ENCODE results near the gene IKZF1. TPM values are rescaled to one million over a fixed set of nuclear protein-coding genes. Genes with fewer than 3 reads are reported as not detected.

Gene IKZF1
- total RNA-seq, 1 donor from 2014 or later = 40.9 TPM

DNA sequence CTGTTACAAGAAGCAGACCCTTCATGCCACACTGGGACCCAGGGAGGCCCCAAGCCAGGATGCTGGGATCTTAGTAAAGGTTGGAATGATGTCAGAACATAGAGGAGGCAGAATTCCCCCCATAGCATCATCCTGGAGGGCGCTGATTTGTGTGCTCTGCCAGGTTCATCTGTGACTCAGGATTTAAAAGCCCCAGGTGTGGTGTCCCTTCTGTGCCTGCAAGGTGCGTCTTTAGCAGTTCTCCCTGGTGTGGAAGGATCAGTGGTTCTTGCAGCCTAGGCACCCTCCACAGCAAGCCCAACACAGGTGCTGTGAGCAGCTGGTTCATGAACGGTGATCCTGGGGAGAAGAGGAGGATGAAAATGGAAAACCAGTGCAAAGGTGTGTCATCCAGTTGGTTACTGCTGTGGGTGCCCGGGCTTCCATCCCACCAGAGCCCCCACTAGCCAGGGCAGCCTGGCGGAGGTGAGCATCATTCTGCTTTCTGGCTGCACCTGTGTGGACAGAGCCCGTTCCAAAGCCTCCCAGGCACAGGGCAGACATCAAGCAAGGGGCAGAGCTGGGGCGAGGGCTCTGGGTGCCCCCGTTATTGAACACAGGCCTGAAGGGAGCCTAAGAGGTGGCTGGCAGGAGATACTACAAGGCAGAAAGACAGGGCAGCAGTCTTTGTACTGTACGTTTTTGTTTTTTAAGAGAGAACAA lies 49.5 kb downstream of the IKZF1 start:
- no peak for DNase-seq (ENCODE audit: low spot score)

DNA sequence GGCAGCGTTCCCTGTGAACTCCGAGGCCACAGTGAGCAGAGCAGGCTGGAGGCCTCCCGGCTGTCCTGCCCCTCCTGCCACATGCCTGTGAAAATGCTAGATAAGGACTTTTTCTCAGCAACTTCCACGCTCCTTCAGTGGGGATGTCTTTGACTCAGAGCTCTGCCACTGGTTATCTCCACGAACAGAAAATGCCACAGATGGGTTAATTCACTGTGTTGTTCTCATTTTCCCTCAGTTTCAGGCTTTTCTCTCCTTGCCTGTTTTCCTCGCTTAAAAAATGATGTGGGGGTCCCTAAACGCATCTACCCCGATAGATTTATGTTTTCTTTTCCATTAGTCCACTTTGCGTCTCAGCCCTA lies 51.3 kb downstream of the IKZF1 start:
- peak; percentile 40 for DNase-seq (ENCODE audit: low spot score)

DNA sequence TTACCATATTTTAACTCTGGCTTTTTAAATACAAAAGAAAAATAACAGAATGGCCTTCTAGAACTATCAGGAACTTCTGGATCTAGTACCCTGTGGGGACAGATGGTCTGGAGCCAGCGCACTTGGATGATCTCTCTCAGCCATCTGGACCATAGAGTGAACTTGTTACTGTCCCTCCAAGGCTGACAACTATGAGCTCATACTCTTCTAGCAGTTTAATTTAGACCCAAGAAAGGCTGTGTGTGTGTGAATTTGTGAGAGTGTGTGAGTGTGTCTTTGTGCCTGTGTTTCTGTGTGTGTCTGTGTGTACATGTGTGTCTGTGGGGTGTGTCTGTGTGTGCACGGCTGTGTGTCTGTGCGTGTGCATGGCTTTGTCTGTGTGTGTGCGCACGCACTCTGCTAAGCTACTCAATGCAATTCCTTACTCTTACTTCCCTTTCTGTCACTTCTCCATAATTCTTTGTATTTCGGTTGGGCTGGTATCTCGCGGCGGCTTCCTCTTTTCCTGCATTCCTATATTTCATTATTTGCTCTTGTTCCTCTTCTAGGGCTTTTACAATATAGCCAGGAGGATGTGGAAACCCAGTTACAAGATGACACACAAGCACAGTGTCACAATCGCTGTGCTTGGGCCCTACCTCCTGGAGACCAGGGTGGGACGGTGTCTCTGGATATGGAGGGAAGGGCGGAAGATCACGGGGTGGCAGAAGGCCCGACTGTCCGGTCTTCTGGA lies 51.9 kb downstream of the IKZF1 start:
- DNase-seq (ENCODE audit: low spot score) = peak; percentile 43

DNA sequence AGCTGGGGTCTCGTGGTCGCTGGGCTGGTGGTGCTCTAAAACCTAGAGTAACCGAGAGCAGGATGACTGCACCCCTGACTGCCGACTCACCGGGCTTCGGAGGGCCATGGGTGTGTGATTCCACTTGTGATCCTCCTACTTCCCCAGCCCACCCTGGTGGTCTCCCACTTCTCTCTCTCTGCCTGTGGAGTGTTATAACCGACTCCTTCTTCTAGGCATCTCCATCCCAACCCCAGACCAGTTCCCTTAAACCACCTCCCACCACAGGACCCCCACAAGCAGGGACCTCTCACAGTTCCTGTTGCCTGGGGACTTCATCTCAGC lies 52.4 kb downstream of the IKZF1 start:
- DNase-seq (ENCODE audit: low spot score) = no peak

DNA sequence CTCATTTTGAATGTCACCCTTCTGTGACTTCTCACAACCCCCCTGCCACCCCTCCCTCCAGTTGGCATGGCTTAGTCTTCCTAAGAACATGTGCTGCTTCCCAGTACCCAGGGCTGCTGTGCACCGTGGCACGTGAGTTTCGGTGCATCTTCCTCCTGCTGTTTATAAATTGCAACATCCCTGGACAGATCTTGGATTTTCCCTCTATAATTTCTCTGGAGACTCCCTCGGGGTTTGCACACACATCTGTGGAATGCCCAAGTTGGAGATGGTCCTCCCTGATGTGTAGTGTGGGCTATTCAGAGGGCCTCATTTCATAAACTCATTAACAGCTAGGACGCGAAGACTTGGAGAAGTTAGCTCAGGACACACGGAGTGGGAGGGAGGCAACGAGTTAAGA lies 52.9 kb downstream of the IKZF1 start:
- DNase-seq (ENCODE audit: low spot score) = no peak

DNA sequence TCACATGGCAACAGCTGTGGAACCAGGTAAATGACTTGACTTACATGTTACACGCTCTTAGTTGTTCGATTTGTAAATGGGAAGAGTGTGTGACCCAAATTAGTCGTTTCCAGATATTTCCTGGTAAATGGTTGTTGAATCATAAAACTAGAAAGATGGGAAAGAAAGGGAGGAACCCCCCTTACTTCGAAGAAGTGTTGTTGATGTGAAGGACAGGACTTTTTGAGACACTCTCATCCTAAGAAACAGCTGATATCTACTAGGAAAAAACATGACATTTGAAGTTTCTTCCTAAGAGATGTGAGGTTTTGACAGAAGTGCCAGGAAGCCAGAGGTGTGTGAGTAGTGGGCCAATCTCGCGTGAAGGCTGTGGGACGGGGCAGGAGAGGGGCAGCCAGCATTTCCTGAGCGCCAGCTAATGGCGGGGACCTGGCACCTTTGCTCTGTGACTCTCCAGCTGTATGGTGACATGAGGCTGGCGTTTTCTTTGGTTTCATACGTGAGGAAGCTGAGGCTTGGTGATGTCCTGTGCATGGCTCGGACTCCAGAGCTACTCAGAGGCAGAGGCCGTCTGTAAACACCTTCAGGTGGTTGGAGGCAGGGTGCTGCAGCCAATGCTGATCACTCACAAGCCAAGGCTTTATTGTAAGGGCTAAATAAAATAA lies 53.7 kb downstream of the IKZF1 start:
- no peak for DNase-seq (ENCODE audit: low spot score)

DNA sequence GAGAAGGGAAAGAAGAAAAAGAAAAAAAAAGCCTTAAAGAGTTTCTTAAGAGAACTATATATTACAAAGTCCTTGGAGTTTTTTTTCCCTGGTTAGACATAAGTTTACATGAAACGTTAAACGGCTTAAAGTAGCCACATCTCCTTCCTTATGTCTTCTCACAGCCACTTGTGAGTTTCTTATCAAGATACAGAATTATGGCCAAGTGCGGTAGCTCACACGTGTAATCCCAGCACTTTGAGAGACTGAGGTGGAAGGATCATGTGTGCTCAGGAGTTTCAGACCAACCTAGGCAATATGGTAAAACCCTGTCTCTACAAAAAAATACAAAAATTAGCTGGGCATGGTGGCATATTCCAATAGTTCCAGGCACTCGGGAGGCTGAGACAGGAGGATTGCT lies 54.3 kb downstream of the IKZF1 start:
- DNase-seq (ENCODE audit: low spot score) = no peak

DNA sequence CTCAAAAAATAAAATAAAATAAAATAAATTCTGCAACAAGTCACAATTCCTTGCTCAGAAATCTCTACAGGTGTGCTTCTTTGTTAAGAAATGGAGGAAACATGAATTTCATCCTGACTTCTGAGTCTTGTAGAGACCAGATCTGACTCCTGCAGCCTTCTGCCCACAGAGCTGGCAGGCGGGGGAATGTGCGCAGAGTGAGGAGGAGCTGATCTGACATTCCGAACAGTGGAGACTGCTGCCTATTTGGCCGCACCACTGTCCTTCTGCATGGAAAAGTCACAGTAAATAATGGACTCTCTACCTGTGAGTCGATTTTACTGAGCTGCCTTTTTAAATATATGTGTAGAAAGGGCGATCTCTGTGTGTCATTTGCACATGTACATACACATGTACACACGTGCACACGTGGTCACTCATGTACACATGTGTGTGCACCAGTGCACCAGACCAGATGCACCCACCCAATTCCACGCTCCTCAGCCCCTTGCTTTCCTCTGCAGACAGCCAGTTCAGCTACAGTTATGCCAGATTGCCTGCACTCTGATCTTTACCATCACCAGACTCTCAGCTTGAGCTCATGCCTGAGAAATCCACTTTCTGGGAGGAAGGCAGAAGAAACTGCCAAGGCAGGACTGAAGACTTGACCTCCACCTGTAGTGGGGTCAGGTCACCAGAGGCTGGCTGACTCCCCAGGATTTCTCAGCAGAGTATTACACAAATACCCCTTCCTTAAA lies 54.9 kb downstream of the IKZF1 start:
- DNase-seq (ENCODE audit: low spot score) = no peak

DNA sequence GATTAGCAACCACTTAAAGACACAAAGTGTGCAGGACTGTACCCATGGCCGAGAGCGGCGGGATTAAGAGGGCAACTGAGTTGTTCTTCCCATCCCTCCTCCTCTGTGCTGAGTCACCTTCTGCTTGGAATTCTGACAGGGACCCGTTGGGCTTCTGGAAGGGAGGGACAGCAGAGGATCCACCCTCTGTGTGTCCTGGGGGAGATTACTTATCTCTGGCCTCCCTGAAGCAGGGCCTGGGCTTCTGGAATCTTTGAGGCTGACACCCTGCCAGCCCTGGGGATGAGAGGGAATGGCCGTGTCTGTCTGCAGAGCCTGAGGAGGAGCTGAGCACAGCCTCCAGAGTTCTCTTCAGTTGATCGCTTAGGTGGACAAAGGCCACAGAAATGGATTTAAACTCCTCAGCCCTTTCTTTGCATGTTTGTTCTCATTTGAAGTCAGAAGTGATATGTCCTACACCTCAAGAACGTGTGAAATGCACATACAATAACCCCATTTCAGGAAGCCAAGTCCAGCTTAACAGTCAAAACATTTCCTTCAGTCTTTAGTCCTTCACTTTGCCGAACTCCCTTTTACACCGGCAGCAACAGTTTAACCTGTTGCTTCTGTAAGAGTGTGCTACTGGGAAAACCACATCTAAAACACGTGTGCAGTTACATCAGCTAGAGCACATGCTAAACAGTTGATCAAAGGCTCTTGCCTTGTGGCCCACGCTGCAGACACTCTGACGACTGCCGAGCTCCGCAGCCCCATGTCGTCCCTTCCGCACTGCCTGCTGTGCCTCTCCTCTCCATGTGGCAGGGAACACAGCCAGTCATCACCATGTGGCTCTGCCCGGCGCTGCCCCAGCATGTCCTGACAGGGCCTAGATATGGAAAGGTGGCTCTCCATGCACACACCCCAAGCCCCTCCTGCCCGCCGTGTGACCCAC lies 55.7 kb downstream of the IKZF1 start:
- peak; percentile 82 for DNase-seq (ENCODE audit: low spot score)

DNA sequence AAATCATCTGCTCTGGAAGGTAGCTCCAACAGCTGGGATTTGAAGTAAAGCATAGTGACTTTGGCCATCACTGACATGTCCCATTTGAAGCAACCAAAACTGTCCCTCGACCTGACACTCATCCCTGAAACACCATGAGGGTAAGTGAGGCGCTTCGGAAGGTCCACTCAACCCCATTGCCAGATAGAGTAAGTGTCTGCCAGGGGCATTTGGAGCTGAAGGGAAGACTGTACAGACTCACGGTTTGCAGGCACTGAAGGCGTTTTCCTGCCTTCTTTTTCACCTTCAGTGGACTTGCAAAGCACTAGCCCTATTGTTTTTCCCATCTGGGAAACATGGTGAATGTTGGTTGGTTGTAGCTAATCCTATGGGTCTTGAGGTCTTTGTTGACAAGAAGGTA lies 57.6 kb downstream of the IKZF1 start:
- DNase-seq (ENCODE audit: low spot score) = no peak

DNA sequence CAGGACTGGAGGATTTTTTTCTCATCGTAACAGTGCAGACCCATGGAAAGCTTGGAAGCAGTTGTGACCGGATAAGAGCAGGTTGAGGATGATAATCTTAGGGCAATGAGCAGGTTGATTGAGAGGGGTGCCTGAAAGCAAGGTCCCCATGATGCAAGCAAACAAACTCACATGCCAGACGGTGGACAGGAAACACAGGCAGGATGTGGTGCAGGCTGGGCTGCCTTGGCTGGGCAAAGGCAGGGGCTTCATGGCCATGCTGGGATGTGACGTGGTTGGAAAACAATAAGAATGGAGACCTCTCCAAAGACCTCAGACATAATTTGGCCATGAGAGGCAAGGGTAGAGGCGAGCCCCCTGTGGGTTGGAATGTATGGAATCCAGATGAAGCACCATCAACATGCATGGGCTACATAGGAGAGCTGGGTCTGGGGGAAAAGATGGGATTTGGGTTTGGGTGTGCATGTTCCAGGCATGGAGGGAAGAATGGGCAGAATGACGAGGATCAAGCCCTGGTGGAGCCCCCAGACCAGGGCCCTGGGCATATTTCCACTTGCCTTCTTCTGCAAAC lies 58.3 kb downstream of the IKZF1 start:
- DNase-seq (ENCODE audit: low spot score) = no peak

DNA sequence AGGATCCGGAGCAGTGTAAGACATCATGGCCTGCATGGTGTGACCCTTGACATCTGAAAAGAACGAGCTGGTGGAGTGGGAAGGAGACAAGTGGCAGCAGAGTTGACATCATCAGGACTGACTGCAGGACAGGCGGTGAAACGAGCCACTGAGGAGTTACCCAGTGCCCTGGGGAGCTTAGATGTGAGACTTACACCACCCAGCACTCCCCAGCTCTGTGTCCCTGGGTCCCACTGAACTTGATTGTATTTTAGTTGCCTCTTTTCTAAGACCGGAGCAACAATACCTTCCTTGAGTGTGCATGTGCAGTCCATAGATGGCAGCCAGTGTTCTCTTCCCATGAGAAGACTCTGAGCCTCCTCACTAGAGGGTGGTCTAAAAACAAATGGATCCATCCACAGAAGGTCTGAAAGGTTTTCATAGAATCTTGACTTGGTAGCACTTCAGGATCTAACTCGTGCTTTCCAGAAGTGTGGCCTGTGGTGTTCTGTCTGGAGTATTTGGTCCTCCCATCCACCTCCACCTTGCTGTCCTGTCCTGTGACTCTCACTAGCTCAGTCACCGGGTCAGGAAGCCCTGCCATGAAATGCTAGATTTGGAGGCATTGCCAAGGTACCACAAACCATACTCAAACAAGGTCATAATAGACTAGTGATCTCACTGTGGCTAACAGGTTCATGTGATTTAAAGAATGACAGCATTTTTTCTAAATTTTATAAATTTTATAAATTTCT lies 59.0 kb downstream of the IKZF1 start:
- DNase-seq (ENCODE audit: low spot score) = no peak

DNA sequence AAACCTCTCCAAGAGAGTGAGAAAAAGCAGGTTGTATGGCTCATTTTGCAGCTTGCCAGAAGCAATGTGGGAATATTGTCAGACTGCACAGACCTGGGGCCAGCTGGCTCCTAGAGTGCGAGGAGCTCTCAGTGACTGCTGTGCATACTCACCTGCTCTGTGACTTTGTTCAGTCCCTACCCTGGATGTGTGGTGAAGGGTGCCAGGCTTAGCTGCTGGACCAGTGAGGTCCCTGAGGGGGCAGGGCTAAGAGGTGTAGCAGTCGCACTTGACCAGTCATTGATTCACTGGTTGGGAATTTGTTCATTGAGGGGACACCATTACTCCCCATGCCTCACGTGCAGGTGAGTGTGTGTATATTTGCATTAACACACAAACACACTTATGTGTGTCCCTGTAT lies 60.1 kb downstream of the IKZF1 start:
- DNase-seq (ENCODE audit: low spot score) = no peak

DNA sequence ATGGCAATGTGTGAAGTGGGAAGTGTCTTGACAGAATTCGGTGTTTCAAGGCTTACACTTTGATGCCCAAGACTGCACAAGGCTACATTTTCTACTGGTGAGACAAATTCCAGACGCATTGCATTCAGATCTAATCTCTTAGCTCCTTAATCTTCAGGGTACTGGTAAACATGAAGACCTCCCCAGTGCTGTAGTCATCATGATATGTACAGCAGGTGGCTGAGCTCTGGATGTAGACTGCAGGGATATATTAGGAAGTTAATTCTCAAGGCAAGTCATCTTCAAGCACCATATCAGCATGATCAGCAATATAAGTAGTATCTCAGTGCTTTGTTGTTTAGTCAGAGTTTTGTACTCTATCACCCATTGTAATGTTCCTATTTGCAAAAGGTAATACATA lies 61.8 kb downstream of the IKZF1 start:
- DNase-seq (ENCODE audit: low spot score) = peak; percentile 4

DNA sequence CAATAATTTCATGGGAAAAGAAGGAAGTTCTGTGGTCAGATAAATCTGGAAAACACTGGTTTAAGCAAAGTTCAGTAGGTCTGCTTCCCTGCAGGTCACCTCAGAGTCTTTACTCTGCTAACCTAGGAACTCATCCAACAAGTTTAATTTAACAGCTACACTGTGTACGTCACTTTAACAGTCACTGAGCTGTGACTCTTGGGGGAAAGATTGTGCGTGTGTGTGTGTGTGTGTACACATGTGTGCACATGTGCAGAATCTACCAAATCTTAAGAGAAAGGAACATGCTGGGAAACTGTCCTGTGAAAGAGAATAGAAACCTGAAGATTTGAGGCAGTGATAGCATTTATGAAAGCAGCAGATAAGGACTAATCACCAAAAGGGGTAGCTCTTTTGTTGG lies 62.6 kb downstream of the IKZF1 start:
- DNase-seq (ENCODE audit: low spot score) = no peak

DNA sequence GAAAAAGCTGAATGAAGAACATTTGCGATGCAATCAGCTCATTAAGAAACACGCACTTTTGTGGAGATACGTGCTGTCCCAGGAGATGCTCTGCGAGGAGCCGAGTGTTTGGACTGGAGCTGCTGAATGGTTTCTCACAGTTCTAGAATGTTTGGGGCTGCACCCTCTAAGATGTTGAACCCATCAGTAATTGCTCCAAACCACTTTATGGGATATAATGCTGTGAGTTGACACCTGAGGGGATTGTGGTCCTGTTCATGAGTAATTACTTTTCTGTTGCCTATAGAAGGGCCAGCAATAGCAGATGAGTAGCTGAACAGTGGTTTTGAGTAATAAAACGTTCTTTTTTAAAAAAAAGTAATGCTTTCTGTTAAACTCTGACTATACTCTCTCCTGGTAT lies 63.1 kb downstream of the IKZF1 start:
- DNase-seq (ENCODE audit: low spot score) = no peak

DNA sequence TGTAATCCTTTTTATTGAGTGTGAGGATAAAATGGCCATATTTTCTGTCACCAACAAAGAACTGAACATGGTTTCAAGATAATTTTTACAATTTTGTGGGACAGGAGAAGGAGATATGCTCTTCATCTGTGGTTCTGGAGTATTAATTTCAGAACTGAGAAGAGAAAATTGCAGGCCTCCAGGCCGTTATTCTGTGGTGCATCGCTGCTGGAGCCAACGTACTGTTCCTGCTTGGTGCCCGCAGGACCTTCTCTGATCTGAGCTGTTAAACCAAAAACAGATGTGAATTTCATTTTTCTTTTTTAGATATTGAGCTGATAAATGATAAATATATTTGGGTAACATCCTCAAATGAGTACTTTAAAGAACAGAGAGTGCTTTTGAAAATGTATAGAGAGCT lies 63.9 kb downstream of the IKZF1 start:
- no peak for DNase-seq (ENCODE audit: low spot score)

DNA sequence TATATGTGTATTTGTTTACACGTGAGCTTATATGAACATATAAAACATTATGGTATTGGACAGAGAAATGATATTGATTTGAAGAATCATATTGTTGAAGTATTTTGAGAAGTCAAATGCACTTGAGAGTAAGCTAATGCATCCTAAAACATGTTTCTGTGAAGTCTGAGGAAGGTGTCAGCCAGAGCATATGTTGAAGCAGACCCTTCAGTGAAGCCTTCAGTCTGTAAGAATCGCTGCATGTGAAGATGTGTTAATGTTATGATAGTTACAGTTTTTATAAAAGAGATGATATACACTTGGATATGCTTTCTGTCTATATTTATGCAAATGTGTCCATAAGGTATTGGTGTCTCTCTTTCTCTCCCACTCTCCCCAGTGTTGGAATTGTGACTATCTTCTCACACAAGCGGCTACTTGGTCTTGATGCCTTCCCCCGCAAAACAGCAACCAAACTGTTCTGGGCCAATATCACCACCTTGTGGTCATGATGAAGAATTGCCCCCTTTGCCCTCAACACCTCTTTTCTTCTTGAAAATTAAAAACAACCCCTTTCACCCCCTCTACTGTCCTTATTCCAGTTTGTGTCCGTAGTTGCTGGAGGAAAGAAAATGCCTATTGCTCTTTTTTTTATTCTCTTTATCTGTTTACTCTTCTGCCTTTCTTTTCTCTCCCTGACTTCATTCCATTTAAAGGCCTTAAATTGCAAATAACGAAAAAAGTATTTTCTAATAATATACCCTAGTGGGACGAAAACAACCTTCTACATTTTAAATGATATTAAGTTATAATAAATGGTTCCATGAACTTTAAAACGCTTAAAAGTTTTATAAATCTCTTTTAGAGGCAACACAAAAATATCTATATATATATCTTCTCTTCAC lies 64.9 kb downstream of the IKZF1 start:
- DNase-seq (ENCODE audit: low spot score) = no peak

DNA sequence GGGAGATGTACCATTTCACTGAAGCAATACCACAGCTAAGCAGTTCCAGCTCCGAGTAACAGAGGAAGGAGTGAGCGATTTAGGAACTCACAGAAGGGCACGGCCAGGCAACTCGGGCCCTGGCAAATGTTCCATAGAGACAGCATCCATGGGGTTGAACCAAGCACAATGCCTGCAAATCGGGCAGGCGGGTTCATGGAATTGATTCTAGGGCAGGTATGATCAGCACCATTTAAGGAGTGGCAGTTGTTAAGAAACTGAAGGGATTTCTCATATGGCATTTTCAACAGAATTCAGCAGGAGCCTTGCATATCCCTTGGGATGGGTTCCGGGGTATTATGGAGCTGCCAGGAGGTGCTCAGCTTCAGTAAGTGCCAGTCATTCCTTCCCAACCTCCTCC lies 66.4 kb downstream of the IKZF1 start:
- no peak for DNase-seq (ENCODE audit: low spot score)
